Measurements from ENCODE around the gene HTR3E. TPM values are rescaled to one million over a fixed set of nuclear protein-coding genes. Genes with fewer than 3 reads are reported as not detected.

Gene HTR3E
- total RNA-seq, 1 donor from 2014 or later: not detected

GRCh38 chr3:184073621-184074020 lies 23.2 kb upstream of the HTR3E start:
- no peak for TF ChIP-seq CTCF (IDR thresholded peaks at IDR 0.05)
- no peak for TF ChIP-seq POLR2AphosphoS5 (IDR thresholded peaks at IDR 0.05; ENCODE audit: insufficient read depth in 1 of 2, low read depth in 1 of 2)
- no peak for TF ChIP-seq POLR2A (IDR thresholded peaks at IDR 0.05)
- H3K27me3 ChIP-seq: no peaks in the 10 kb centered on the region

GRCh38 chr3:184075901-184076300 lies 21.0 kb upstream of the HTR3E start:
- H3K9me3 ChIP-seq: no peaks in the 10 kb centered on the region
- no peak overlapping the region for H3K4me3 ChIP-seq
- no peak for TF ChIP-seq POLR2AphosphoS5 (IDR thresholded peaks at IDR 0.05; ENCODE audit: insufficient read depth in 1 of 2, low read depth in 1 of 2)
- TF ChIP-seq POLR2A (IDR thresholded peaks at IDR 0.05): no peak
- TF ChIP-seq CTCF (IDR thresholded peaks at IDR 0.05): no peak
- no peak for DNase-seq (ENCODE audit: extremely low spot score in 2 of 2)
- no peaks in the 10 kb centered on the region for H3K27me3 ChIP-seq
- no peaks in the 10 kb centered on the region for H3K36me3 ChIP-seq
- intact Hi-C loops (cut with DNase I): no loop called here
- H3K27ac ChIP-seq: no peak overlapping the region
- no peaks in the 10 kb centered on the region for H3K4me1 ChIP-seq

More at GRCh38 chr3:184073621-184074020, 23.2 kb upstream of the HTR3E start:
- intact Hi-C loops (cut with DNase I): no loop called here
- DNase-seq (ENCODE audit: extremely low spot score in 2 of 2): no peak
- H3K4me3 ChIP-seq: no peak overlapping the region
- H3K9me3 ChIP-seq: no peaks in the 10 kb centered on the region
- no peaks in the 10 kb centered on the region for H3K36me3 ChIP-seq
- no peaks in the 10 kb centered on the region for H3K4me1 ChIP-seq
- no peak overlapping the region for H3K27ac ChIP-seq

- intact Hi-C loops (cut with DNase I): no loop called here
- DNase-seq (ENCODE audit: extremely low spot score in 2 of 2): no peak
- Histone ChIP-seq H3K36me3 (no peaks in the 10 kb centered on the region), H3K9me3 (no peaks in the 10 kb centered on the region), H3K27me3 (no peaks in the 10 kb centered on the region), H3K27ac (no peak overlapping the region), H3K4me1 (no peaks in the 10 kb centered on the region), H3K4me3 (no peak overlapping the region)
- TF ChIP-seq CTCF (IDR thresholded peaks at IDR 0.05) (no peak), POLR2A (IDR thresholded peaks at IDR 0.05) (no peak), POLR2AphosphoS5 (IDR thresholded peaks at IDR 0.05; ENCODE audit: insufficient read depth in 1 of 2, low read depth in 1 of 2) (no peak)
Observed at GRCh38 chr3:184077881-184078280, 19.0 kb upstream of the HTR3E start.

DNA sequence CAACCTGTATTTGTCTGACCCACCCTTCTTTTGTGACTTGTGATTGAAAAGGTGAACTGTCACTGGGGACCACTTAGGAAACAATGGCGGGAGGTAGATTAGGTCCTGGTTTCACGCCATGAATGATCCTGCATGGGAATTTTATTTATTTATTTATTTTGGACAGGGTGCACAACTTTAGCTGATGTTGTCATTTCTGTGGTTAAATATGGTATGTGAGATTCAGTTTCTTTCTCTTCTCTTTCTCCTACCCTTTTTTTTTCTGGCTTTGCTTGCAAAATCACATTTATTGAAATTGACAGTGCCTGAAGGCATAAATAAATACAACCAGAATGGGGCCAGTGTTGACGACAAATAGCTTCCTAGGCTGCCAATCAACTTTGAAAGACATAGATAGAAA lies 18.0 kb upstream of the HTR3E start:
- TF ChIP-seq POLR2AphosphoS5 (IDR thresholded peaks at IDR 0.05; ENCODE audit: insufficient read depth in 1 of 2, low read depth in 1 of 2) (no peak), CTCF (IDR thresholded peaks at IDR 0.05) (no peak), POLR2A (IDR thresholded peaks at IDR 0.05) (no peak)
- H3K9me3 ChIP-seq: no peaks in the 10 kb centered on the region
- no peak overlapping the region for H3K4me3 ChIP-seq
- H3K36me3 ChIP-seq: no peaks in the 10 kb centered on the region
- no peaks in the 10 kb centered on the region for H3K27me3 ChIP-seq
- H3K4me1 ChIP-seq: no peaks in the 10 kb centered on the region
- no peak for DNase-seq (ENCODE audit: extremely low spot score in 2 of 2)
- intact Hi-C loops (cut with DNase I): no loop called here
- no peak overlapping the region for H3K27ac ChIP-seq

DNA sequence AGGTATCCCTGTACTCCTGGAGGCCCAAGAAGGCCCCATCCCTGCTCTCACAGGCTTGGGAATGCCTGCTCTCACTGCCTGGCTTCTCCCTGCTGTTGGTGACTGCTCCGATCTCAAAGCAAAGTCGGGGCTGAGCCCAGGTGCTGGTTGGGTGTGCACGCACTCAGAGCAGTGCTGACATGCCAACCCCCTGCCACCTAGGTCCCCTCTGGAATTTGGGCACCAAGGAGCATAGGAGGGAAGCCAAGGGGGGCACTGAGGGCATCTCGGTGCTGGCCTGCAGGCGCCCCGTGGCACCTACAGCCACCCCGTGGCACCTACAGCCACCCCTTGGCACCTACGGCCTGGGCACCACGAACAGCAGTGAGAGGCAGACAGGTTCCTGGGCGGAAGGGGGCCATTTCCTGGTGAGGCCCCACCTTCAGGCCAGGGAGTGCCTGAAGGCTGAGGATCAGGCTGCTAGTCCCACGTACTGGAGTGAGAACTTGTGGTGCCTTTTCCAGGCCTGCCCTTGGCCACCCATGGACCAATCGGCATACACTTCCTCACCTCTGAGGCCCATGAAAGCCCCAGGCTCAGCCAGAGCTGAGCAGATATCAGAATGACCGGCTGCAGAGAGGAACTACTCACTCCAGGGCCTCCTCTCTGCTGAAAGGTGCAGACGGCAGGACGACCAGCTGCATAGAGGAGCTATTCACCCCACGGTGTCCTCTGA lies 15.6 kb upstream of the HTR3E start:
- no peaks in the 10 kb centered on the region for H3K36me3 ChIP-seq
- no peak overlapping the region for H3K4me3 ChIP-seq
- TF ChIP-seq POLR2A (IDR thresholded peaks at IDR 0.05) (no peak), POLR2AphosphoS5 (IDR thresholded peaks at IDR 0.05; ENCODE audit: insufficient read depth in 1 of 2, low read depth in 1 of 2) (no peak), CTCF (IDR thresholded peaks at IDR 0.05) (no peak)
- intact Hi-C loops (cut with DNase I): no loop called here
- H3K4me1 ChIP-seq: no peaks in the 10 kb centered on the region
- no peak overlapping the region for H3K27ac ChIP-seq
- H3K27me3 ChIP-seq: no peaks in the 10 kb centered on the region
- H3K9me3 ChIP-seq: no peaks in the 10 kb centered on the region
- DNase-seq (ENCODE audit: extremely low spot score in 2 of 2): no peak

All from vagina (tissue), 2 donors.